HEK293 (cell line): ENCODE data around the gene PRKCZ.

Experiments used
- BCL11A ChIP-seq: fragments of 450-650 bp; formaldehyde crosslinking; IDR thresholded peaks from 2 replicates; pipeline ENCODE4 v1.5.1; 2016; ENCODE audit warnings: low read depth, missing biosample characterization, missing genetic modification characterization
- CTCF ChIP-seq: fragments of 450-650 bp; formaldehyde crosslinking; IDR thresholded peaks from 2 replicates; pipeline ENCODE4 v1.5.1; 2016; ENCODE audit warnings: missing biosample characterization, missing genetic modification characterization
- MEIS1 ChIP-seq: sonication (generic); formaldehyde crosslinking; IDR thresholded peaks from 2 replicates; pipeline ENCODE4 v1.8.1; 2022; ENCODE audit warnings: missing genetic modification reagents, mild to moderate bottlenecking, borderline replicate concordance
- PRDM1 ChIP-seq: fragments of 450-650 bp; formaldehyde crosslinking; IDR thresholded peaks from 2 replicates; pipeline ENCODE4; 2016; ENCODE audit warnings: missing biosample characterization, missing genetic modification characterization
- TCF7L2 ChIP-seq: IDR thresholded peaks from 2 replicates; pipeline ENCODE4 v1.6.1; 2011; ENCODE audit warnings: low read depth, mild to moderate bottlenecking, inconsistent platforms, low read length, moderate library complexity, borderline replicate concordance
- YY1 ChIP-seq: fragments of 450-650 bp; formaldehyde crosslinking; IDR thresholded peaks from 2 replicates; pipeline ENCODE4 v1.5.1; 2018; ENCODE audit warnings: missing biosample characterization, missing genetic modification characterization
- ZBTB17 ChIP-seq: fragments of 450-650 bp; formaldehyde crosslinking; IDR thresholded peaks from 2 replicates; pipeline ENCODE4 v1.5.1; 2016; ENCODE audit warnings: missing biosample characterization, missing genetic modification characterization
- ZBTB7A ChIP-seq: fragments of 450-650 bp; formaldehyde crosslinking; IDR thresholded peaks from 2 replicates; pipeline ENCODE4 v1.5.1; 2016; ENCODE audit warnings: low read depth, missing biosample characterization, missing genetic modification characterization
- ZBTB8A ChIP-seq: fragments of 450-650 bp; formaldehyde crosslinking; IDR thresholded peaks from 2 replicates; pipeline ENCODE4 v1.5.1; 2016; ENCODE audit warnings: missing biosample characterization, missing genetic modification characterization
- ZNF132 ChIP-seq: fragments of 450-650 bp; formaldehyde crosslinking; IDR thresholded peaks from 2 replicates; pipeline ENCODE4 v1.5.1; 2017; ENCODE audit warnings: missing biosample characterization, missing genetic modification characterization, borderline replicate concordance
- ZNF146 ChIP-seq: fragments of 450-650 bp; formaldehyde crosslinking; IDR thresholded peaks from 2 replicates; pipeline ENCODE4 v1.5.1; 2016; ENCODE audit warnings: missing biosample characterization, missing genetic modification characterization
- ZNF792 ChIP-seq: fragments of 450-650 bp; formaldehyde crosslinking; IDR thresholded peaks from 2 replicates; pipeline ENCODE4 v1.5.1; 2016; ENCODE audit warnings: missing biosample characterization, missing genetic modification characterization
- ZSCAN30 ChIP-seq: fragments of 450-650 bp; IDR thresholded peaks from 2 replicates; pipeline ENCODE4 v1.5.1; 2018; ENCODE audit warnings: missing biosample characterization, mild to moderate bottlenecking, missing genetic modification characterization, moderate library complexity
- TF ChIP-seq, protein P1 (sequence below): fragments of 450-650 bp; formaldehyde crosslinking; IDR thresholded peaks from 2 replicates; pipeline ENCODE4 v1.5.1; 2016; ENCODE audit warnings: missing biosample characterization, missing genetic modification characterization

DNA sequence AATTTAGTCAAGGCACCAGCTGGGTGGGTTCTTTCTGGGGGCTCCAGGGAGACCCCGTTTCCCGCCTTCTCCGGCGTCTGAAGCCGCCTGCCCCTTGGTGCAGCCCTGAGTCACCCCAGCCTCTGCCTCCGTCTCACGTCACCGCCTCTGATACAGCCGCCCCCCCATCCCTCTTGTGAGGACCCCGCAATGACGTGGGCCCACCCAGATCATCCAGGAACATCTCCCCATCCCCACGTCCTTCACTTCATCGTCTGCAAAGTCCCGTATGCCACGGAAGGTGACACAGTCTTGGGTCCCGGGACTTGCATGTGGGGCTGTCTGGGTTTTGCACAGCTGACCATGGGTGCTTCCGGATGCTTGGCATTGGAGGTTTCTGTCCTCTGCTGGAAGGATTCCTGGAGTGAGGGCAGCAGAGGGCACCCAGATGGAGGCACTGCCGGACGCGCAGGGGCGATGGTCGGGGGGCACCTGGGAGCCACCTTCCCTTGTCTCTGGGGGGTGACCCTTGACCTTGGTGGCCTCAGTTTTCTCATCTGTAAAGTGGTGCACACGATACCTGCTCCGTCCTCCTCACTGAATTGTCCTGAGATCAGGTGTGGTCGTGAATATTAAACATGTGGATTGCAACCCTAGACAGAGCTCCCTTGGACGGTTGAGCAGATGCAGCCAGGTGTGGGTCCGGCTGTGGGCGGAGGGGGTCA, 58.8 kb downstream of the PRKCZ start:
- TF ChIP-seq, protein P1, sequence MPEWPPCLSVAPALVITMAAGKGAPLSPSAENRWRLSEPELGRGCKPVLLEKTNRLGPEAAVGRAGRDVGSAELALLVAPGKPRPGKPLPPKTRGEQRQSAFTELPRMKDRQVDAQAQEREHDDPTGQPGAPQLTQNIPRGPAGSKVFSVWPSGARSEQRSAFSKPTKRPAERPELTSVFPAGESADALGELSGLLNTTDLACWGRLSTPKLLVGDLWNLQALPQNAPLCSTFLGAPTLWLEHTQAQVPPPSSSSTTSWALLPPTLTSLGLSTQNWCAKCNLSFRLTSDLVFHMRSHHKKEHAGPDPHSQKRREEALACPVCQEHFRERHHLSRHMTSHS = no peak
- TF ChIP-seq YY1 (tag by site-specific recombination) = no peak
- TF ChIP-seq CTCF (tag by site-specific recombination) = no peak; the same call in 1 of the 2 replicates
- TF ChIP-seq ZBTB7A (tag by site-specific recombination) = no peak
- TF ChIP-seq TCF7L2 = no peak
- no peak for TF ChIP-seq MEIS1 (CRISPR knock-in tag)
- TF ChIP-seq PRDM1 (tag by site-specific recombination) = no peak
- no peak for TF ChIP-seq ZSCAN30 (tag by site-specific recombination)
- no peak for TF ChIP-seq ZNF792 (tag by site-specific recombination)
- TF ChIP-seq ZBTB8A (tag by site-specific recombination) = no peak
- TF ChIP-seq ZBTB17 (tag by site-specific recombination) = no peak
- no peak for TF ChIP-seq ZNF132 (tag by site-specific recombination)
- no peak for TF ChIP-seq BCL11A
- no peak for TF ChIP-seq ZNF146 (tag by site-specific recombination)
